NCI-H2107 treated with DMSO at 0.1 percent for 48 hours (cell line): ENCODE measurements around the gene TMPRSS11D.

Source experiments
- DNase-seq: peaks from one replicate; lab custom pipeline; 2025; ENCODE audit not compliant: unreplicated experiment; lab: John Stamatoyannopoulos, UW

Gene TMPRSS11D

GRCh38 chr4:67883902-67884301 is at the start of gene TMPRSS11D:
TMPRSS11D (minus strand) TSS chr4:67884002; CDS start chr4:67883933, 69 bp downstream.
- DNase-seq, result no peak

GRCh38 chr4:67933038-67933437 is 49.2 kb upstream of the TMPRSS11D start:
- DNase-seq, result no peak

- no peak for DNase-seq
Observed at GRCh38 chr4:67931256-67931655, 47.5 kb upstream of the TMPRSS11D start.

GRCh38 chr4:67929426-67929825 is 45.6 kb upstream of the TMPRSS11D start:
- DNase-seq, result no peak

- DNase-seq, result no peak
Observed at GRCh38 chr4:67928546-67928945, 44.7 kb upstream of the TMPRSS11D start.

GRCh38 chr4:67927251-67927650 is 43.4 kb upstream of the TMPRSS11D start:
- no peak for DNase-seq

GRCh38 chr4:67926485-67926884 is 42.7 kb upstream of the TMPRSS11D start:
- no peak for DNase-seq

- no peak for DNase-seq
Observed at GRCh38 chr4:67922697-67923096, 38.9 kb upstream of the TMPRSS11D start.

GRCh38 chr4:67918428-67918827 is 34.6 kb upstream of the TMPRSS11D start:
- no peak for DNase-seq

- DNase-seq, result no peak
Observed at GRCh38 chr4:67915400-67915966, 31.7 kb upstream of the TMPRSS11D start.

GRCh38 chr4:67912080-67912479 is 28.3 kb upstream of the TMPRSS11D start:
- DNase-seq, result no peak

GRCh38 chr4:67911638-67912037 is 27.8 kb upstream of the TMPRSS11D start:
- DNase-seq, result no peak

GRCh38 chr4:67911141-67911540 is 27.3 kb upstream of the TMPRSS11D start:
- no peak for DNase-seq

GRCh38 chr4:67910585-67910905 is 26.7 kb upstream of the TMPRSS11D start:
- DNase-seq, result no peak

- no peak for DNase-seq
Observed at GRCh38 chr4:67909905-67910584, 26.2 kb upstream of the TMPRSS11D start.

- no peak for DNase-seq
Observed at GRCh38 chr4:67907650-67908049, 23.8 kb upstream of the TMPRSS11D start.

- DNase-seq, result no peak
Observed at GRCh38 chr4:67899096-67899495, 15.3 kb upstream of the TMPRSS11D start.

GRCh38 chr4:67897686-67898085 is 13.9 kb upstream of the TMPRSS11D start:
- no peak for DNase-seq

- no peak for DNase-seq
Observed at GRCh38 chr4:67896421-67897065, 12.7 kb upstream of the TMPRSS11D start.

- DNase-seq, result no peak
Observed at GRCh38 chr4:67894659-67895058, 10.9 kb upstream of the TMPRSS11D start.

- DNase-seq, result no peak
Observed at GRCh38 chr4:67892905-67893304, 9.1 kb upstream of the TMPRSS11D start.

- no peak for DNase-seq
Observed at GRCh38 chr4:67892253-67892652, 8.5 kb upstream of the TMPRSS11D start.

GRCh38 chr4:67891645-67892044 is 7.8 kb upstream of the TMPRSS11D start:
- DNase-seq, result no peak
